ENCODE data around the gene LRRC41. TPM values are rescaled to one million over a fixed set of nuclear protein-coding genes. Genes with fewer than 3 reads are reported as not detected.

Gene LRRC41
- total RNA-seq, 1 donor from 2014 or later: 43.1 TPM

DNA sequence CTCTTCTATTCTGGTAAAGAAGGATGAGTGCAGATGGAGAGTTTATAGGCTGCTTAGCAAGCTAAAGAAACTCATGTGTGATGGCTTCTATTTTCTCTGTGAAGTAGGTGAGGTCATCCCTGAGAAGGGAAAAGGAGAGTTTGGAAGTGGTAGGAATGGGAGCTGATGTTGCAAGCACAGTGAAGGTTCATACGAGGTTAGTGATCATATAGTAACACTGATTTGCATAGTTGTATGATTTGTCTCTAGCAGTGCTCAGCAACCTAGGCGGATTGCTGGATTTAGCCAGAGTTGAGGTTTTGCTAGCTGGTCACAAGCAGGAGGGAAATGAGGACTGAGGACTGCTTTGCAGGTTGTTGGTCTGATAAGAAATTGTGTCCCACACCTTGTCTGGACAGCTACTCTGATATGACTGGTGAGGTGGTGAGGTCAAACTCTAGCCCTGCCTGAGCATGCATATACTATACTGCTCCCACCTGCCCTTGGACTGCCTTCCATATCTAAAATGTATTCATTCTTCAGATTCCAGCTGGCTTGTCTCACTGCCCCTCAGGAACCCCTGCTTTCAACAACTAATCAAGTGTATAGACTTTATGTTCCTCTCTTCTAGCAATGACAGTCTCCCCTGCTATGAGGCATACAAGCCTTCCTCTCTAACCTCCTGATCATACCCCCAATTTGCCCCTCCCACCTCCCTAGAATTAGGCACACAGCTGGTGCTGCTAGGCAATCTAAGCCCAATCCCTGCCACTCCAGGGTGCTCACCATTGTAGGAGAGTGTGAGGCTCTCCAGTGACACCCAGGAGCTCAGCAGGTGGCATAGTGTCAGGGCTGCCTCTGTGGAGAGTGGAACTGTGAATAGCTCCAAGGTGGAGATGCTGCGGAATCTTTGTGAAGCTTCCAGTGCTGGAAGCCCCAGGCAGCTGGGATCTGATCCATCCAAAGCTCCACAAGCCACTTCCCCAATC, 18.5 kb downstream of the LRRC41 start:
- H3K9me3 ChIP-seq (ENCODE audit: low read depth): no peaks in the 10 kb centered on the region
- peaks cover 11% of the 10 kb centered on the region for H3F3A ChIP-seq (ENCODE audit: low read depth)
- Mint-ChIP-seq H3K27me3 (ENCODE audit: insufficient read depth, low read depth) (peaks cover 2% of the 10 kb centered on the region), H3K27ac (no peak overlapping the region), H3K4me1 (no peaks in the 10 kb centered on the region), H3K9me3 (no peaks in the 10 kb centered on the region), H3K36me3 (peaks cover 44% of the 10 kb centered on the region), H3K4me3 (no peak overlapping the region)
- no peaks in the 10 kb centered on the region for H3K79me2 ChIP-seq (ENCODE audit: low read depth)
- H4K20me1 ChIP-seq (ENCODE audit: low read depth): peaks cover 3% of the 10 kb centered on the region
- no peak overlapping the region for H2AFZ ChIP-seq (replicated peaks)
- H3K27me3 ChIP-seq: no peaks in the 10 kb centered on the region
- H3K4me3 ChIP-seq: no peak overlapping the region
- TF ChIP-seq, protein P1, sequence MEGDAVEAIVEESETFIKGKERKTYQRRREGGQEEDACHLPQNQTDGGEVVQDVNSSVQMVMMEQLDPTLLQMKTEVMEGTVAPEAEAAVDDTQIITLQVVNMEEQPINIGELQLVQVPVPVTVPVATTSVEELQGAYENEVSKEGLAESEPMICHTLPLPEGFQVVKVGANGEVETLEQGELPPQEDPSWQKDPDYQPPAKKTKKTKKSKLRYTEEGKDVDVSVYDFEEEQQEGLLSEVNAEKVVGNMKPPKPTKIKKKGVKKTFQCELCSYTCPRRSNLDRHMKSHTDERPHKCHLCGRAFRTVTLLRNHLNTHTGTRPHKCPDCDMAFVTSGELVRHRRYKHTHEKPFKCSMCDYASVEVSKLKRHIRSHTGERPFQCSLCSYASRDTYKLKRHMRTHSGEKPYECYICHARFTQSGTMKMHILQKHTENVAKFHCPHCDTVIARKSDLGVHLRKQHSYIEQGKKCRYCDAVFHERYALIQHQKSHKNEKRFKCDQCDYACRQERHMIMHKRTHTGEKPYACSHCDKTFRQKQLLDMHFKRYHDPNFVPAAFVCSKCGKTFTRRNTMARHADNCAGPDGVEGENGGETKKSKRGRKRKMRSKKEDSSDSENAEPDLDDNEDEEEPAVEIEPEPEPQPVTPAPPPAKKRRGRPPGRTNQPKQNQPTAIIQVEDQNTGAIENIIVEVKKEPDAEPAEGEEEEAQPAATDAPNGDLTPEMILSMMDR (IDR thresholded peaks at IDR 0.05): no peak
- TF ChIP-seq EZH2 (IDR thresholded peaks at IDR 0.05): no peak
- no peaks in the 10 kb centered on the region for H3K36me3 ChIP-seq
- no peak overlapping the region for H3K9ac ChIP-seq
- no peak overlapping the region for H3K4me2 ChIP-seq
- no peak for DNase-seq (ENCODE audit: low spot score)
- no peaks in the 10 kb centered on the region for H3K4me1 ChIP-seq
- H3K27ac ChIP-seq: no peak overlapping the region

DNA sequence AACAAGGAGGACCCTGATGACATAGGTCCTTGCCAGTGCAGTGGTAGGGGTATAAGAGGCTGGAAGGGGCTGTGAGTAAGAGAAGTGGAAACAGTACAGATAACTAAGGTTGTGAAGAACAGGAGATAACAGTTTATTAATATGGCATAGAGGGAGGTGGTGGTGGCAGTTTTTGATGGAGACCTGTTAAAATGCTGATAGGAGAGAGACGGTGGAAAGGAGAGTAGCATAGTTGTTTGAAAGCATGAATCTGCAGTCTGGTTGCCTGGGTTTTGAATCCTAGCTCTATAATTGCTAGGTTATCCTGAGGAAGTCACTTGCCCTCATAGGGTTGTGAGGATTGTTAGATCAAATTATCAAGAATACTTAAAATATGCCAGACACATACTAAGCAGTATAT, 19.4 kb downstream of the LRRC41 start:
- Histone ChIP-seq H3K9me3 (ENCODE audit: low read depth) (no peaks in the 10 kb centered on the region), H3F3A (ENCODE audit: low read depth) (peaks cover 11% of the 10 kb centered on the region), H3K9ac (no peak overlapping the region), H3K79me2 (ENCODE audit: low read depth) (no peaks in the 10 kb centered on the region), H2AFZ (replicated peaks) (no peak overlapping the region), H3K4me3 (no peak overlapping the region), H3K4me2 (no peak overlapping the region), H4K20me1 (ENCODE audit: low read depth) (peaks cover 3% of the 10 kb centered on the region), H3K27ac (no peak overlapping the region), H3K36me3 (no peaks in the 10 kb centered on the region), H3K27me3 (no peaks in the 10 kb centered on the region), H3K4me1 (no peaks in the 10 kb centered on the region)
- no peak overlapping the region for H3K4me3 Mint-ChIP-seq
- no peak for DNase-seq (ENCODE audit: low spot score)
- H3K4me1 Mint-ChIP-seq: no peaks in the 10 kb centered on the region
- H3K27ac Mint-ChIP-seq: no peak overlapping the region
- no peaks in the 10 kb centered on the region for H3K9me3 Mint-ChIP-seq
- H3K27me3 Mint-ChIP-seq (ENCODE audit: insufficient read depth, low read depth): peaks cover 2% of the 10 kb centered on the region
- TF ChIP-seq EZH2 (IDR thresholded peaks at IDR 0.05) (no peak), EZH2phosphoT487 (IDR thresholded peaks at IDR 0.05) (no peak)
- TF ChIP-seq, protein P1 (IDR thresholded peaks at IDR 0.05): no peak
- H3K36me3 Mint-ChIP-seq: peaks cover 41% of the 10 kb centered on the region

DNA sequence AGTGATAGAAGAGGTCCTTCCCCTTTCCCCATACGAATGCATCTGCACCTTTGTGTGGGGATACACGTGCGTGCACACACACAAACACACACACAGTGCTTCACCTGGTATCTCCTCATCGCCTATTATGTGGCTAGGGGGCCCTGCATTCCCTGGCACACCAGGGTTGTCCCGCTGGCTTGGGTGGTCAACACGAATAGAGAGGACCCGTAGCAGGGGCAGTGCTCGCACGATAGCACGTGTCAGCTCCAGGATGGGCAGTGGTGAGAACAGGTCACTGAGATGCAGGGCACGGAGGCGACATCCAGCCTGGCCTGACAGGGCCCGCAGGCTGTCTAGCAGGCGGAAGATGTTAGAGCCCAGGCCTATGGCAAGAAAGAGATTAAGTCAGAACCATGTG, 22.4 kb downstream of the LRRC41 start:
- no peak for DNase-seq (ENCODE audit: low spot score)
- H3F3A ChIP-seq (ENCODE audit: low read depth): peaks cover 17% of the 10 kb centered on the region
- TF ChIP-seq EZH2 (IDR thresholded peaks at IDR 0.05) (no peak), EZH2phosphoT487 (IDR thresholded peaks at IDR 0.05) (no peak)
- TF ChIP-seq, protein P1 (IDR thresholded peaks at IDR 0.05): no peak
- no peaks in the 10 kb centered on the region for H3K27me3 ChIP-seq
- Mint-ChIP-seq H3K4me1 (no peaks in the 10 kb centered on the region), H3K4me3 (no peak overlapping the region), H3K36me3 (peaks cover 40% of the 10 kb centered on the region), H3K9me3 (no peaks in the 10 kb centered on the region), H3K27me3 (ENCODE audit: insufficient read depth, low read depth) (peaks cover 3% of the 10 kb centered on the region), H3K27ac (no peak overlapping the region)
- H2AFZ ChIP-seq (replicated peaks): no peak overlapping the region
- peaks cover 3% of the 10 kb centered on the region for H4K20me1 ChIP-seq (ENCODE audit: low read depth)
- no peaks in the 10 kb centered on the region for H3K79me2 ChIP-seq (ENCODE audit: low read depth)
- no peaks in the 10 kb centered on the region for H3K36me3 ChIP-seq
- H3K4me1 ChIP-seq: no peaks in the 10 kb centered on the region
- H3K4me2 ChIP-seq: no peak overlapping the region
- no peak overlapping the region for H3K9ac ChIP-seq
- H3K9me3 ChIP-seq (ENCODE audit: low read depth): no peaks in the 10 kb centered on the region
- H3K27ac ChIP-seq: no peak overlapping the region
- no peak overlapping the region for H3K4me3 ChIP-seq
